HL-60 (cell line): ENCODE measurements around the gene RNASE8.

Experiments
- CTCF ChIP-seq: IDR thresholded peaks from one replicate; pipeline ENCODE4 v1.5.1; 2011; ENCODE audit warnings: low read length, control low read depth, inconsistent platforms; ENCODE audit not compliant: insufficient read depth
- GABPA ChIP-seq: IDR thresholded peaks from 2 replicates; pipeline ENCODE4 v1.6.1; 2012; ENCODE audit warnings: low read depth

- no peak for TF ChIP-seq CTCF
- TF ChIP-seq GABPA: no peak
Measured at GRCh38 chr14:21029917-21030316, 27.7 kb upstream of the RNASE8 start, which contains the start of gene TPPP2.
